Thyroid gland (tissue), 4 donors: ENCODE measurements around the gene SLCO6A1.

Source experiments
- POLR2A ChIP-seq, 2 donors: fragments of 450-650 bp; IDR thresholded peaks; one replicate each; pipeline ENCODE4 v1.6.1; 2017; ENCODE audit warnings: antibody characterized with exemption in 2 of 2, mild to moderate bottlenecking in 2 of 2, moderate library complexity in 1 of 2
- TF ChIP-seq, protein P1 (sequence below), 6 experiments: fragments of 200-600 bp in 3 of 6; fragments of 450-650 bp in 3 of 6; sonication (generic) in 3 of 6; IDR thresholded peaks; one replicate each; pipeline ENCODE4 v1.5.1; 2016 to 2019; ENCODE audit warnings: antibody characterized with exemption in 6 of 6, mild to moderate bottlenecking in 2 of 6, inconsistent platforms in 1 of 6, moderate library complexity in 1 of 6

DNA sequence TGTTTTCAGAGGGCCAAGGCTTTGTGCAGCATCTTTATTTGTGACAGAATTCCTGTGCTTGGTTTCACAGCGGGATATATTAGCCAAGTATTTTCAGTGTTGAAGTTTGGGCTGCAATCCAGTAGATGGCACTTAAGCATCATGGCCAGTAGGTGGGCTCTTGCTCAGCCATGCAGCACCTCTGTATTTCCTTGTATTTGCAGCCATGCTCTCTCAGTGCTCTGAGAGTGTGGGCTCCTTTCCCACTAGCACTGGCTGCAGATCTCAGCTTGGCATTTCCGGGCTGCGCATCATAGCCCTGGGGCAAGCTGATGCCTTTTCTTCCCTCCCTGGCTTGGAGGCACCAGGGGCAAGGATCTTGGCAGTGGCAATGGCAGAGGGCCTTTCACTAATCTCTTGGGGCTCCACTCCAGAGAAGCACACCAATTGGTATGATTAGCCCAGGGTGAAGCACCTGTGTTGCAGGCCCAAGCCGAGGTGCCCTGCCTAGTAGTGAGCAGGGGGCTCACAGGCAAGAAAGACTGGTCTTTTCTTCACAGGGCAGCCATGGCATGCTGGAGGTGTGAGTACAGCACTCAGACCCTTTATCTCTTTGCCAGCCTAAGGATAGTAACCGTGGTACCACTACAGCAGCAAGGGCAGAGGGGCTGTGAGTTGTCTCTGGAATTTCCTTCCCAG, 48.3 kb downstream of the SLCO6A1 start:
- TF ChIP-seq, protein P1, sequence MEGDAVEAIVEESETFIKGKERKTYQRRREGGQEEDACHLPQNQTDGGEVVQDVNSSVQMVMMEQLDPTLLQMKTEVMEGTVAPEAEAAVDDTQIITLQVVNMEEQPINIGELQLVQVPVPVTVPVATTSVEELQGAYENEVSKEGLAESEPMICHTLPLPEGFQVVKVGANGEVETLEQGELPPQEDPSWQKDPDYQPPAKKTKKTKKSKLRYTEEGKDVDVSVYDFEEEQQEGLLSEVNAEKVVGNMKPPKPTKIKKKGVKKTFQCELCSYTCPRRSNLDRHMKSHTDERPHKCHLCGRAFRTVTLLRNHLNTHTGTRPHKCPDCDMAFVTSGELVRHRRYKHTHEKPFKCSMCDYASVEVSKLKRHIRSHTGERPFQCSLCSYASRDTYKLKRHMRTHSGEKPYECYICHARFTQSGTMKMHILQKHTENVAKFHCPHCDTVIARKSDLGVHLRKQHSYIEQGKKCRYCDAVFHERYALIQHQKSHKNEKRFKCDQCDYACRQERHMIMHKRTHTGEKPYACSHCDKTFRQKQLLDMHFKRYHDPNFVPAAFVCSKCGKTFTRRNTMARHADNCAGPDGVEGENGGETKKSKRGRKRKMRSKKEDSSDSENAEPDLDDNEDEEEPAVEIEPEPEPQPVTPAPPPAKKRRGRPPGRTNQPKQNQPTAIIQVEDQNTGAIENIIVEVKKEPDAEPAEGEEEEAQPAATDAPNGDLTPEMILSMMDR (IDR thresholded peaks at IDR 0.05), result no peak
- no peak for TF ChIP-seq POLR2A (IDR thresholded peaks at IDR 0.05)
